ENCODE results near the gene FBN1. TPM values are rescaled to one million over a fixed set of nuclear protein-coding genes. Genes with fewer than 3 reads are reported as not detected.

Gene FBN1
- total and polyA plus RNA-seq, 4 experiments from 2014 or later: 0.20 to 0.22 TPM; not detected in 2

GRCh38 chr15:48469681-48470080 is 175.8 kb downstream of the FBN1 start:
- H3K27me3 ChIP-seq (ENCODE audit: insufficient read depth, low read length): no peaks in the 10 kb centered on the region
- Mint-ChIP-seq H3K9me3 (peaks cover 0 to 3% (median 0%) of the 10 kb centered on the region in 8 donors), H3K27me3 (no peaks in the 10 kb centered on the region), H3K4me1 (peaks cover 0 to 2% (median 0%) of the 10 kb centered on the region in 4 donors), H3K27ac (no peak overlapping the region), H3K4me3 (no peak overlapping the region), H3K36me3 (no peaks in the 10 kb centered on the region)
- H3K4me3 ChIP-seq (ENCODE audit: low read length in 2 of 2): no peak overlapping the region
- H3K4me1 ChIP-seq (ENCODE audit: insufficient read depth, low read length): no peaks in the 10 kb centered on the region
- intact Hi-C loops (cut with micrococcal nuclease): no loop called here
- DNase-seq: no peak
- no peaks in the 10 kb centered on the region for H3K9me3 ChIP-seq (ENCODE audit: control insufficient read depth in 1 of 2, low read length in 2 of 2)
- no peaks in the 10 kb centered on the region for H3K36me3 ChIP-seq (ENCODE audit: insufficient read depth, low read length)
- CTCF ChIA-PET (ENCODE audit: partially characterized antibody): no interaction called here
- POLR2A ChIA-PET (ENCODE audit: partially characterized antibody): no interaction called here
- no peak overlapping the region for H3K27ac ChIP-seq (ENCODE audit: low read depth, low read length)

- H3K4me3 ChIP-seq (ENCODE audit: low read length in 2 of 2): no peak overlapping the region
- no peak overlapping the region for H3K4me3 Mint-ChIP-seq
- peaks cover 0 to 3% (median 0%) of the 10 kb centered on the region in 8 donors for H3K9me3 Mint-ChIP-seq
- intact Hi-C loops (cut with micrococcal nuclease): no loop called here
- no peaks in the 10 kb centered on the region for H3K36me3 ChIP-seq (ENCODE audit: insufficient read depth, low read length)
- ChIA-PET CTCF (ENCODE audit: partially characterized antibody) (no interaction called here), POLR2A (ENCODE audit: partially characterized antibody) (no interaction called here)
- no peaks in the 10 kb centered on the region for H3K36me3 Mint-ChIP-seq
- H3K27ac Mint-ChIP-seq: no peak overlapping the region
- peaks cover 0 to 2% (median 0%) of the 10 kb centered on the region in 4 donors for H3K4me1 Mint-ChIP-seq
- H3K27me3 ChIP-seq (ENCODE audit: insufficient read depth, low read length): no peaks in the 10 kb centered on the region
- no peak for DNase-seq
- no peak overlapping the region for H3K27ac ChIP-seq (ENCODE audit: low read depth, low read length)
- no peaks in the 10 kb centered on the region for H3K27me3 Mint-ChIP-seq
- no peaks in the 10 kb centered on the region for H3K9me3 ChIP-seq (ENCODE audit: control insufficient read depth in 1 of 2, low read length in 2 of 2)
- no peaks in the 10 kb centered on the region for H3K4me1 ChIP-seq (ENCODE audit: insufficient read depth, low read length)
Observed at GRCh38 chr15:48469271-48469670, 176.2 kb downstream of the FBN1 start.

GRCh38 chr15:48467801-48468200 is 177.7 kb downstream of the FBN1 start:
- H3K36me3 ChIP-seq (ENCODE audit: insufficient read depth, low read length): no peaks in the 10 kb centered on the region
- intact Hi-C loops (cut with micrococcal nuclease): no loop called here
- Mint-ChIP-seq H3K4me3 (no peak overlapping the region), H3K27me3 (no peaks in the 10 kb centered on the region), H3K36me3 (no peaks in the 10 kb centered on the region), H3K4me1 (peaks cover 0 to under 1% (median 0%) of the 10 kb centered on the region in 4 donors), H3K9me3 (peaks cover 0 to 2% (median 0%) of the 10 kb centered on the region in 8 donors), H3K27ac (no peak overlapping the region)
- H3K27me3 ChIP-seq (ENCODE audit: insufficient read depth, low read length): no peaks in the 10 kb centered on the region
- no peaks in the 10 kb centered on the region for H3K4me1 ChIP-seq (ENCODE audit: insufficient read depth, low read length)
- CTCF ChIA-PET (ENCODE audit: partially characterized antibody): no interaction called here
- no peak overlapping the region for H3K27ac ChIP-seq (ENCODE audit: low read depth, low read length)
- no peaks in the 10 kb centered on the region for H3K9me3 ChIP-seq (ENCODE audit: control insufficient read depth in 1 of 2, low read length in 2 of 2)
- no peak overlapping the region for H3K4me3 ChIP-seq (ENCODE audit: low read length in 2 of 2)
- POLR2A ChIA-PET (ENCODE audit: partially characterized antibody): no interaction called here
- DNase-seq: no peak

GRCh38 chr15:48466820-48467219 is 178.7 kb downstream of the FBN1 start:
- Histone ChIP-seq H3K27me3 (ENCODE audit: insufficient read depth, low read length) (no peaks in the 10 kb centered on the region), H3K4me3 (ENCODE audit: low read length in 2 of 2) (no peak overlapping the region)

GRCh38 chr15:48466079-48466478 is 179.4 kb downstream of the FBN1 start:
- Mint-ChIP-seq H3K9me3 (no peaks in the 10 kb centered on the region), H3K27ac (no peak overlapping the region), H3K4me3 (no peak overlapping the region), H3K4me1 (no peaks in the 10 kb centered on the region), H3K27me3 (no peaks in the 10 kb centered on the region), H3K36me3 (no peaks in the 10 kb centered on the region)
- Histone ChIP-seq H3K36me3 (ENCODE audit: insufficient read depth, low read length) (no peaks in the 10 kb centered on the region), H3K9me3 (ENCODE audit: control insufficient read depth in 1 of 2, low read length in 2 of 2) (no peaks in the 10 kb centered on the region), H3K27me3 (ENCODE audit: insufficient read depth, low read length) (no peaks in the 10 kb centered on the region), H3K27ac (ENCODE audit: low read depth, low read length) (no peak overlapping the region), H3K4me1 (ENCODE audit: insufficient read depth, low read length) (no peaks in the 10 kb centered on the region), H3K4me3 (ENCODE audit: low read length in 2 of 2) (no peak overlapping the region)
- ChIA-PET CTCF (ENCODE audit: partially characterized antibody) (no interaction called here), POLR2A (ENCODE audit: partially characterized antibody) (no interaction called here)
- intact Hi-C loops (cut with micrococcal nuclease): no loop called here
- DNase-seq: no peak

More at GRCh38 chr15:48466820-48467219, 178.7 kb downstream of the FBN1 start:
- Histone ChIP-seq H3K27ac (ENCODE audit: low read depth, low read length) (no peak overlapping the region), H3K9me3 (ENCODE audit: control insufficient read depth in 1 of 2, low read length in 2 of 2) (no peaks in the 10 kb centered on the region), H3K4me1 (ENCODE audit: insufficient read depth, low read length) (no peaks in the 10 kb centered on the region), H3K36me3 (ENCODE audit: insufficient read depth, low read length) (no peaks in the 10 kb centered on the region)
- H3K4me1 Mint-ChIP-seq: no peaks in the 10 kb centered on the region
- no peaks in the 10 kb centered on the region for H3K36me3 Mint-ChIP-seq
- no peaks in the 10 kb centered on the region for H3K27me3 Mint-ChIP-seq
- CTCF ChIA-PET (ENCODE audit: partially characterized antibody): no interaction called here
- no peak for DNase-seq
- no peaks in the 10 kb centered on the region for H3K9me3 Mint-ChIP-seq
- no peak overlapping the region for H3K27ac Mint-ChIP-seq
- intact Hi-C loops (cut with micrococcal nuclease): no loop called here
- no peak overlapping the region for H3K4me3 Mint-ChIP-seq
- POLR2A ChIA-PET (ENCODE audit: partially characterized antibody): no interaction called here

GRCh38 chr15:48465410-48465809 is 180.1 kb downstream of the FBN1 start:
- no peaks in the 10 kb centered on the region for H3K36me3 Mint-ChIP-seq
- Histone ChIP-seq H3K4me3 (ENCODE audit: low read length in 2 of 2) (no peak overlapping the region), H3K9me3 (ENCODE audit: control insufficient read depth in 1 of 2, low read length in 2 of 2) (no peaks in the 10 kb centered on the region), H3K4me1 (ENCODE audit: insufficient read depth, low read length) (no peaks in the 10 kb centered on the region), H3K27me3 (ENCODE audit: insufficient read depth, low read length) (no peaks in the 10 kb centered on the region), H3K27ac (ENCODE audit: low read depth, low read length) (no peak overlapping the region), H3K36me3 (ENCODE audit: insufficient read depth, low read length) (no peaks in the 10 kb centered on the region)
- no peaks in the 10 kb centered on the region for H3K4me1 Mint-ChIP-seq
- no peak overlapping the region for H3K27ac Mint-ChIP-seq
- ChIA-PET POLR2A (ENCODE audit: partially characterized antibody) (no interaction called here), CTCF (ENCODE audit: partially characterized antibody) (no interaction called here)
- H3K9me3 Mint-ChIP-seq: no peaks in the 10 kb centered on the region
- no peak overlapping the region for H3K4me3 Mint-ChIP-seq
- intact Hi-C loops (cut with micrococcal nuclease): no loop called here
- H3K27me3 Mint-ChIP-seq: no peaks in the 10 kb centered on the region
- no peak for DNase-seq

- H3K27ac ChIP-seq (ENCODE audit: low read depth, low read length): no peak overlapping the region
- Mint-ChIP-seq H3K9me3 (no peaks in the 10 kb centered on the region), H3K27me3 (no peaks in the 10 kb centered on the region), H3K36me3 (no peaks in the 10 kb centered on the region), H3K4me1 (no peaks in the 10 kb centered on the region), H3K4me3 (no peak overlapping the region), H3K27ac (no peak overlapping the region)
- POLR2A ChIA-PET (ENCODE audit: partially characterized antibody): no interaction called here
- H3K9me3 ChIP-seq (ENCODE audit: control insufficient read depth in 1 of 2, low read length in 2 of 2): no peaks in the 10 kb centered on the region
- no peak overlapping the region for H3K4me3 ChIP-seq (ENCODE audit: low read length in 2 of 2)
- H3K4me1 ChIP-seq (ENCODE audit: insufficient read depth, low read length): no peaks in the 10 kb centered on the region
- no peaks in the 10 kb centered on the region for H3K36me3 ChIP-seq (ENCODE audit: insufficient read depth, low read length)
- H3K27me3 ChIP-seq (ENCODE audit: insufficient read depth, low read length): no peaks in the 10 kb centered on the region
- no peak for DNase-seq
- CTCF ChIA-PET (ENCODE audit: partially characterized antibody): interaction anchor here (0.7 kb wide), 1 partner anchor 178 kb away, joined by 3 read pairs; no protein-coding TSS in a partner anchor
- intact Hi-C loops (cut with micrococcal nuclease): no loop called here
Observed at GRCh38 chr15:48463366-48463880, 182.1 kb downstream of the FBN1 start.

- intact Hi-C loops (cut with micrococcal nuclease): no loop called here
- no peak overlapping the region for H3K27ac ChIP-seq (ENCODE audit: low read depth, low read length)
- H3K36me3 ChIP-seq (ENCODE audit: insufficient read depth, low read length): no peaks in the 10 kb centered on the region
- no peaks in the 10 kb centered on the region for H3K4me1 ChIP-seq (ENCODE audit: insufficient read depth, low read length)
- no peaks in the 10 kb centered on the region for H3K27me3 ChIP-seq (ENCODE audit: insufficient read depth, low read length)
- H3K9me3 ChIP-seq (ENCODE audit: control insufficient read depth in 1 of 2, low read length in 2 of 2): no peaks in the 10 kb centered on the region
- Mint-ChIP-seq H3K36me3 (no peaks in the 10 kb centered on the region), H3K27ac (no peak overlapping the region), H3K27me3 (no peaks in the 10 kb centered on the region), H3K4me3 (no peak overlapping the region), H3K4me1 (no peaks in the 10 kb centered on the region), H3K9me3 (no peaks in the 10 kb centered on the region)
- no peak for DNase-seq
- no peak overlapping the region for H3K4me3 ChIP-seq (ENCODE audit: low read length in 2 of 2)
- CTCF ChIA-PET (ENCODE audit: partially characterized antibody): no interaction called here
- POLR2A ChIA-PET (ENCODE audit: partially characterized antibody): no interaction called here
Observed at GRCh38 chr15:48462688-48463087, 182.8 kb downstream of the FBN1 start.

Data from CD4-positive, alpha-beta memory T cell (primary cell).